Spleen (tissue), 11 donors: ENCODE measurements around the gene GIPC3. TPM values are rescaled to one million over a fixed set of nuclear protein-coding genes. Genes with fewer than 3 reads are reported as not detected.

Source experiments
- DNase-seq: peaks from one replicate; pipeline ENCODE4 v3.0.0-alpha.2; 2020
- H3K27ac ChIP-seq, 8 donors: fragments of 200-600 bp; sonication (generic) in 7 of 8; 1 replicate in 4 of 8; 2 replicates in 4 of 8; pipeline versions ENCODE4 v1.5.0 to v1.8.0; 2016 to 2021; ENCODE audit warnings: inconsistent platforms in 4 of 8, mild to moderate bottlenecking in 4 of 8, moderate library complexity in 1 of 8
- H3K27me3 ChIP-seq, 7 donors: fragments of 200-600 bp; sonication (generic) in 6 of 7; replicated peaks in 1 of 7; 1 replicate in 4 of 7; 2 replicates in 3 of 7; pipeline versions ENCODE4 v1.5.0 to v1.8.0; 2016 to 2021; ENCODE audit warnings: inconsistent platforms in 3 of 7, mild to moderate bottlenecking in 1 of 7
- H3K36me3 ChIP-seq, 6 donors: fragments of 200-600 bp; sonication (generic) in 5 of 6; 1 replicate in 4 of 6; 2 replicates in 2 of 6; pipeline versions ENCODE4 v1.5.0 to v1.8.0; 2016 to 2021; ENCODE audit warnings: inconsistent platforms in 2 of 6
- H3K4me1 ChIP-seq, 6 donors: fragments of 200-600 bp; sonication (generic) in 5 of 6; 1 replicate in 3 of 6; 2 replicates in 3 of 6; pipeline versions ENCODE4 v1.5.0 to v1.8.0; 2016 to 2021; ENCODE audit warnings: inconsistent platforms in 3 of 6
- H3K4me3 ChIP-seq, 8 donors: fragments of 200-600 bp; sonication (generic) in 7 of 8; 1 replicate in 4 of 8; 2 replicates in 4 of 8; pipeline versions ENCODE4 v1.5.0 to v1.8.0; 2016 to 2021; ENCODE audit warnings: inconsistent platforms in 4 of 8, mild to moderate bottlenecking in 4 of 8, moderate library complexity in 2 of 8
- H3K9me3 ChIP-seq, 8 donors: fragments of 200-600 bp; sonication (generic) in 7 of 8; 1 replicate in 4 of 8; 2 replicates in 4 of 8; pipeline versions ENCODE4 v1.5.0 to v1.8.0; 2016 to 2021; ENCODE audit warnings: inconsistent platforms in 4 of 8
- CTCF ChIP-seq, 11 experiments: fragments of 200-600 bp in 7 of 11; fragments of 450-650 bp in 4 of 11; sonication (generic) in 4 of 11; IDR thresholded peaks in 8 of 11; conservative IDR thresholded peaks in 3 of 11; 1 replicate in 7 of 11; 2 replicates in 4 of 11; pipeline versions ENCODE4 v1.4.0 to v1.8.0; 2016 to 2021; ENCODE audit warnings: antibody characterized with exemption in 11 of 11, inconsistent platforms in 4 of 11, mild to moderate bottlenecking in 1 of 11
- POLR2A ChIP-seq, 3 donors: fragments of 450-650 bp; IDR thresholded peaks; one replicate each; pipeline ENCODE4 v1.5.1; 2017; ENCODE audit warnings: antibody characterized with exemption in 3 of 3, mild to moderate bottlenecking in 1 of 3
- POLR2AphosphoS5 ChIP-seq, 3 donors: sonication (generic); formaldehyde crosslinking; IDR thresholded peaks; one replicate each; pipeline ENCODE4 v1.5.1; 2017; ENCODE audit warnings: antibody characterized with exemption in 3 of 3
- WGBS, 5 donors: extraction: QIAGEN DNeasy Blood & Tissue Kit in 3 of 5; methylation state at CpG; one replicate each; pipeline versions ENCODE4 v1.1.5 to v1.1.7; 2013 to 2018; 5-methylcytosine and 5-hydroxymethylcytosine counted together
- intact Hi-C: fragments of 100-400 bp; cut with DNase I; formaldehyde crosslinking; loops from one replicate; pipeline ENCODE4 v1.15.0; 2023; ENCODE audit warnings: low total_unique reads
- polyA plus RNA-seq, 3 donors: library from polyadenylated mRNA; stranded (reverse); fragments of 200-250 nt; gene quantifications; one replicate each; pipeline ENCODE4 v1.2.1, GENCODE V29; 2013
- total RNA-seq, 7 donors: library from RNA; depleted of rRNA in 3 of 7; stranded (reverse); fragments of >200 nt in 3 of 7; fragmentation: NEBNext Ultra II Directional in 4 of 7; extraction: Animal tissue kit (Norgen Biotek cat#: 25700) in 4 of 7; gene quantifications; one replicate each; pipeline versions ENCODE4 v1.1.0 to v1.2.1, GENCODE V29; 2016 to 2021
- donor health status: healthy with polysubstance abuse.
- donor health status: DM: no; HTN: no; CAD: no; lungs with moderate emphysema.
- donor health status: DM: no; HTN: no; CAD: no.
- donor health status: Bipolar disorder and iron deficiency.
- donor health status: healthy.
- donor health status: DM: no; HTN: no; CAD: no.
- donor health status: DM: yes; HTN: yes; CAD: no.

The GIPC3 gene
- total and polyA plus RNA-seq, 10 donors, result 0.80 to 9.2 (median 5.1) TPM

- DNase-seq, result no peak
- Histone ChIP-seq H3K4me3 (no peak overlapping the region), H3K27me3 (no peaks in the 10 kb centered on the region), H3K27ac (no peak overlapping the region), H3K36me3 (peaks cover 0 to 94% (median 51%) of the 10 kb centered on the region in 6 donors), H3K4me1 (peaks cover 0 to 54% (median 33%) of the 10 kb centered on the region in 6 donors), H3K9me3 (no peaks in the 10 kb centered on the region)
- TF ChIP-seq POLR2A (IDR thresholded peaks at IDR 0.05) (no peak), CTCF (IDR thresholded peaks at IDR 0.05 in 8 of 11, conservative IDR thresholded peaks at IDR 0.05 in 3 of 11) (no peak), POLR2AphosphoS5 (IDR thresholded peaks at IDR 0.05) (no peak)
- WGBS, 5 donors, result 92 to 96% (median 93%) methylated on average over 13 to 26 of the region's 26 CpGs
- intact Hi-C loops, result loop anchor here (5.0 to 10.0 kb wide), 2 partner anchors 33 to 61 kb away; partner anchors contain the start of gene MFSD12
These were observed 30.4 kb downstream of the GIPC3 start for GRCh38 chr19:3615524-3616135.

GRCh38 chr19:3617463-3617862, 32.2 kb downstream of the GIPC3 start:
- Histone ChIP-seq H3K36me3 (peaks cover 0 to 94% (median 49%) of the 10 kb centered on the region in 6 donors), H3K27ac (peak overlapping the region in 6 of 8 donors; percentile 48 to 69 (median 60)), H3K4me1 (peaks cover 0 to 38% (median 24%) of the 10 kb centered on the region in 6 donors), H3K4me3 (peak overlapping the region in 4 of 8 donors; percentile 13 to 60 (median 26)), H3K9me3 (no peaks in the 10 kb centered on the region), H3K27me3 (no peaks in the 10 kb centered on the region)
- no peak for TF ChIP-seq CTCF (IDR thresholded peaks at IDR 0.05 in 8 of 11, conservative IDR thresholded peaks at IDR 0.05 in 3 of 11)
- no peak for TF ChIP-seq POLR2A (IDR thresholded peaks at IDR 0.05)
- TF ChIP-seq POLR2AphosphoS5 (IDR thresholded peaks at IDR 0.05), result peak in 1 of 3 donors; percentile 53
- no peak for DNase-seq
- intact Hi-C loops, result loop anchor here (5.0 to 10.0 kb wide), 2 partner anchors 35 to 63 kb away; partner anchors contain the start of gene MFSD12
- 23 to 35% (median 26%) methylated on average over 19 of the region's 19 CpGs for WGBS, 5 donors

- no peaks in the 10 kb centered on the region for H3K9me3 ChIP-seq
These were observed 33.0 kb downstream of the GIPC3 start for GRCh38 chr19:3618144-3618810.

More at GRCh38 chr19:3618144-3618810, 33.0 kb downstream of the GIPC3 start:
- Histone ChIP-seq H3K36me3 (peaks cover 0 to 94% (median 49%) of the 10 kb centered on the region in 6 donors), H3K27ac (peak overlapping the region in 5 of 8 donors; percentile 53 to 69 (median 61)), H3K4me1 (peaks cover 0 to 33% (median 22%) of the 10 kb centered on the region in 6 donors), H3K27me3 (no peaks in the 10 kb centered on the region), H3K4me3 (peak overlapping the region in 3 of 8 donors; percentile 21 to 60 (median 32))
- DNase-seq, result peak; percentile 90
- WGBS, 5 donors, result 32 to 67% (median 44%) methylated on average over 15 to 31 of the region's 31 CpGs
- peak; percentile 50 to 76 (median 72) for TF ChIP-seq POLR2AphosphoS5 (IDR thresholded peaks at IDR 0.05)
- peak; percentile 80 to 97 (median 92) for TF ChIP-seq CTCF (IDR thresholded peaks at IDR 0.05 in 8 of 11, conservative IDR thresholded peaks at IDR 0.05 in 3 of 11)
- no peak for TF ChIP-seq POLR2A (IDR thresholded peaks at IDR 0.05)
- intact Hi-C loops, result loop anchor here (5.0 to 10.0 kb wide), 2 partner anchors 36 to 63 kb away; partner anchors contain the start of gene MFSD12
